HepG2 (cell line): Measurements from ENCODE around the gene GRIN3B. TPM values are rescaled to one million over a fixed set of nuclear protein-coding genes. Genes with fewer than 3 reads are reported as not detected.

Source experiments
- CAMTA2 ChIP-seq: sonication (generic); formaldehyde crosslinking; IDR thresholded peaks from 2 replicates; pipeline ENCODE4 v1.4.0; 2020; ENCODE audit warnings: mild to moderate bottlenecking, missing genetic modification reagents, borderline replicate concordance
- CREB1 ChIP-seq, 2 experiments: fragments of 450-650 bp in 1 of 2; IDR thresholded peaks; 2 replicates each; pipeline ENCODE4 v1.6.1; 2016 to 2017; ENCODE audit warnings: control low read depth in 1 of 2, mild to moderate bottlenecking in 1 of 2, missing compliant biosample characterization in 1 of 2, missing genetic modification characterization in 1 of 2
- HNRNPH1 ChIP-seq: fragments of 200-400 bp; formaldehyde crosslinking; optimal IDR thresholded peaks from 2 replicates; pipeline ENCODE3; 2017; ENCODE audit warnings: mild to moderate bottlenecking, low read depth, low read length
- HOXD1 ChIP-seq: sonication (generic); formaldehyde crosslinking; IDR thresholded peaks from 2 replicates; pipeline ENCODE4 v1.5.0; 2020; ENCODE audit warnings: missing genetic modification reagents
- KIAA2018 ChIP-seq: sonication (generic); formaldehyde crosslinking; IDR thresholded peaks from 2 replicates; pipeline ENCODE4 v1.5.0; 2020; ENCODE audit warnings: mild to moderate bottlenecking, missing genetic modification reagents, borderline replicate concordance
- MEIS1 ChIP-seq: sonication (generic); formaldehyde crosslinking; IDR thresholded peaks from 2 replicates; pipeline ENCODE4 v1.9.0; 2021; ENCODE audit warnings: mild to moderate bottlenecking, missing genetic modification reagents, moderate library complexity, borderline replicate concordance
- RBM39 ChIP-seq: fragments of 200-400 bp; formaldehyde crosslinking; IDR thresholded peaks from one replicate; pipeline ENCODE4 v1.6.1; 2018; ENCODE audit warnings: antibody characterized with exemption, mild to moderate bottlenecking, low read depth, low read length; ENCODE audit not compliant: poor library complexity, severe bottlenecking
- SAFB2 ChIP-seq: sonication (generic); formaldehyde crosslinking; IDR thresholded peaks from 2 replicates; pipeline ENCODE4 v1.5.1; 2020; ENCODE audit warnings: missing genetic modification reagents, low read depth, mild to moderate bottlenecking, borderline replicate concordance
- TOPORS ChIP-seq: sonication (generic); formaldehyde crosslinking; IDR thresholded peaks from 2 replicates; pipeline ENCODE4 v1.8.0; 2023; ENCODE audit warnings: mild to moderate bottlenecking, missing genetic modification reagents
- ZFP90 ChIP-seq: sonication (generic); formaldehyde crosslinking; IDR thresholded peaks from 2 replicates; pipeline ENCODE4 v1.8.0; 2022; ENCODE audit warnings: missing genetic modification reagents, mild to moderate bottlenecking, inconsistent platforms, borderline replicate concordance
- ZNF143 ChIP-seq: sonication (generic); formaldehyde crosslinking; IDR thresholded peaks from 2 replicates; pipeline ENCODE4 v1.4.0; 2020; ENCODE audit warnings: missing genetic modification reagents
- ZNF260 ChIP-seq: sonication (generic); formaldehyde crosslinking; IDR thresholded peaks from 2 replicates; pipeline ENCODE4 v1.4.0; 2020; ENCODE audit warnings: missing genetic modification reagents, low read depth, mild to moderate bottlenecking, borderline replicate concordance
- ZNF512 ChIP-seq: sonication (generic); formaldehyde crosslinking; IDR thresholded peaks from 2 replicates; pipeline ENCODE4 v1.4.0; 2020; ENCODE audit warnings: mild to moderate bottlenecking, missing genetic modification reagents
- ZNF713 ChIP-seq: sonication (generic); formaldehyde crosslinking; IDR thresholded peaks from 2 replicates; pipeline ENCODE4 v1.4.0; 2020; ENCODE audit warnings: mild to moderate bottlenecking, missing genetic modification reagents
- ZNF777 ChIP-seq: sonication (generic); formaldehyde crosslinking; IDR thresholded peaks from 2 replicates; pipeline ENCODE4 v1.4.0; 2020; ENCODE audit warnings: missing genetic modification reagents
- polyA plus RNA-seq, 8 experiments: library from polyadenylated mRNA; depleted of rRNA in 3 of 8; stranded (reverse) in 7 of 8; unstranded in 1 of 8; fragments of >200 nt; fragmentation: Illumina TruSeq in 4 of 8; extraction: Trizol in 4 of 8; gene quantifications; 2 replicates each; pipeline versions ENCODE4 v1.2.1 to v1.2.3, GENCODE V29; 2011 to 2016; ENCODE audit warnings: low read depth in 4 of 8, missing spikeins in 1 of 8, mixed read lengths in 1 of 8; ENCODE audit not compliant: insufficient read depth in 1 of 8
- total RNA-seq, 5 experiments: library from RNA; depleted of rRNA; stranded (reverse); fragments of >200 nt; fragmentation: Illumina TruSeq; extraction: Trizol; gene quantifications; 2 replicates each; pipeline ENCODE4 v1.2.3, GENCODE V29; 2016; ENCODE audit warnings: low read depth in 1 of 5

Gene GRIN3B
- total and polyA plus RNA-seq, 2 of the 13 experiments (the other 11 are each of a cell fraction or from before 2014, with no cell fraction given), result 0.07 to 0.20 TPM

- TF ChIP-seq ZNF143 (CRISPR knock-in tag) (no peak), TOPORS (CRISPR knock-in tag) (0 out of 2 replicates have a peak, but pooled peaks have one; percentile 65), ZFP90 (no peak), HOXD1 (CRISPR knock-in tag) (no peak), ZNF777 (peak; percentile 93), RBM39 (no peak), SAFB2 (CRISPR knock-in tag) (peak; percentile 79; the same call in 1 of the 2 replicates), MEIS1 (CRISPR knock-in tag) (no peak), ZNF260 (CRISPR knock-in tag) (no peak), KIAA2018 (CRISPR knock-in tag) (no peak), CREB1 (IDR thresholded peaks at IDR 0.05) (no peak), CREB1 (CRISPR knock-in tag; IDR thresholded peaks at IDR 0.05) (no peak), HNRNPH1 (no peak), ZNF713 (no peak), CAMTA2 (CRISPR knock-in tag) (no peak), ZNF512 (no peak)
Observed at GRCh38 chr19:1025960-1026782, 26.0 kb downstream of the GRIN3B start, which contains the start of gene CNN2 (continued).
